Panc1 (cell line): Measurements from ENCODE around the gene AP3S2. TPM values are rescaled to one million over a fixed set of nuclear protein-coding genes. Genes with fewer than 3 reads are reported as not detected.
A peak's percentile ranks its signal among the peaks of the same experiment; 100 is the strongest.

Source experiments
- ATAC-seq: fragments of 200-7000 bp; cut with Tn5 transposase; 2 replicates; pipeline ENCODE4 v1.9.1; 2020; ENCODE audit warnings: mild to moderate bottlenecking, moderate library complexity
- BruUV-seq: library from RNA; stranded (reverse); fragments of 400-500 nt; replicated peaks from 2 replicates; lab custom pipeline; 2021; lab: Mats Ljungman, UMichigan
- CTCF ChIA-PET: fragments of 300-600 bp; sonication (Branson Sonifier 250); formaldehyde crosslinking; loops from one replicate; lab custom pipeline; 2022; ENCODE audit warnings: antibody characterized with exemption; lab: Charles Lee
- POLR2A ChIA-PET: fragments of 300-600 bp; sonication (Branson Sonifier 250); formaldehyde crosslinking; loops from one replicate; lab custom pipeline; 2022; ENCODE audit warnings: antibody characterized with exemption; lab: Charles Lee
- DNase-seq: peaks from one replicate; pipeline ENCODE4 v3.0.0-alpha.2; 2010; ENCODE audit warnings: low read depth, low spot score
- H3K27ac ChIP-seq: 2 replicates; pipeline ENCODE4 v1.5.1; 2011; ENCODE audit warnings: mild to moderate bottlenecking, low read length, inconsistent platforms
- H3K27me3 ChIP-seq: fragments of 200-500 bp; sonication (Bioruptor generic); 2 replicates; pipeline ENCODE4 v1.6.0; 2014; ENCODE audit warnings: low read length, inconsistent platforms; ENCODE audit not compliant: control insufficient read depth, insufficient read depth
- H3K36me3 ChIP-seq: fragments of 200-500 bp; sonication (Bioruptor generic); 2 replicates; pipeline ENCODE4 v1.5.1; 2014; ENCODE audit warnings: inconsistent platforms, mild to moderate bottlenecking, low read length, moderate library complexity; ENCODE audit not compliant: control insufficient read depth, insufficient read depth
- H3K4me1 ChIP-seq: 2 replicates; pipeline ENCODE4 v1.5.1; 2011; ENCODE audit warnings: inconsistent platforms, mild to moderate bottlenecking, low read length, moderate library complexity; ENCODE audit not compliant: control insufficient read depth, insufficient read depth
- H3K4me3 ChIP-seq, 2 experiments: 2 replicates each; pipeline ENCODE4 v1.5.1; 2011 to 2012; ENCODE audit warnings: low read depth in 2 of 2, low read length in 2 of 2, mild to moderate bottlenecking in 2 of 2, inconsistent platforms in 1 of 2, moderate library complexity in 1 of 2
- H3K9me3 ChIP-seq: fragments of 200-500 bp; sonication (Bioruptor generic); 2 replicates; pipeline ENCODE4 v1.5.1; 2014; ENCODE audit warnings: low read depth, mild to moderate bottlenecking, inconsistent platforms, low read length, moderate library complexity; ENCODE audit not compliant: control insufficient read depth, insufficient read depth
- CTCF ChIP-seq: fragments of 450-650 bp; IDR thresholded peaks from 2 replicates; pipeline ENCODE4 v1.5.1; 2017; ENCODE audit warnings: mild to moderate bottlenecking
- POLR2AphosphoS5 ChIP-seq: IDR thresholded peaks from 2 replicates; pipeline ENCODE4 v1.6.1; 2012; ENCODE audit warnings: mild to moderate bottlenecking, low read depth, low read length, moderate library complexity
- REST ChIP-seq, 2 experiments: IDR thresholded peaks; 2 replicates each; pipeline ENCODE4 v1.6.1; 2011 to 2012; ENCODE audit warnings: low read depth in 2 of 2, control low read depth in 1 of 2, low read length in 1 of 2, mild to moderate bottlenecking in 1 of 2, moderate library complexity in 1 of 2; ENCODE audit not compliant: insufficient read depth in 1 of 2
- SIN3A ChIP-seq: IDR thresholded peaks from 2 replicates; pipeline ENCODE4 v1.6.1; 2012; ENCODE audit warnings: low read depth, mild to moderate bottlenecking, low read length, moderate library complexity, borderline replicate concordance; ENCODE audit not compliant: insufficient read depth
- TCF7L2 ChIP-seq: IDR thresholded peaks from 2 replicates; pipeline ENCODE4 v1.6.1; 2011; ENCODE audit warnings: mild to moderate bottlenecking, low read depth, low read length, inconsistent platforms
- in situ Hi-C: cut with HindIII; loops from 2 replicates; pipeline ENCODE4 v1.10.0; 2016; ENCODE audit warnings: low sequenced_read_pairs, low pct_unique_long_range_greater_than_20kb
- intact Hi-C: fragments of 100-400 bp; cut with micrococcal nuclease; formaldehyde crosslinking; loops from one replicate; pipeline ENCODE4 v1.10.0; 2022; ENCODE audit not compliant: unreplicated experiment
- total RNA-seq: library from RNA; stranded (reverse); gene quantifications from one replicate; pipeline ENCODE4 v1.2.1, GENCODE V29; 2021; ENCODE audit not compliant: unreplicated experiment

AP3S2 gene
- total RNA-seq, 1 experiment from 2014 or later, result 24.6 TPM

GRCh38 chr15:89805241-89806209 is 88.3 kb downstream of the AP3S2 start:
- in situ Hi-C loops, result no loop called here
- no TSS peak for BruUV-seq
- peaks cover 16% of the 10 kb centered on the region for H3K4me1 ChIP-seq
- H3K4me3 ChIP-seq, result no peak overlapping the region
- no peaks in the 10 kb centered on the region for H3K27me3 ChIP-seq
- POLR2A ChIA-PET, result no interaction called here
- H3K27ac ChIP-seq, result no peak overlapping the region
- H3K36me3 ChIP-seq, result 0 out of 2 replicates have a peak, but pooled peaks cover 3% of the 10 kb centered on the region
- intact Hi-C loops, result no loop called here
- no peaks in the 10 kb centered on the region for H3K9me3 ChIP-seq
- TF ChIP-seq POLR2AphosphoS5 (no peak), REST (IDR thresholded peaks at IDR 0.05; ENCODE audit: insufficient read depth in 1 of 2, low read depth in 2 of 2, low read length in 1 of 2) (no peak), TCF7L2 (no peak), SIN3A (no peak), CTCF (no peak)
- ATAC-seq (no peak), DNase-seq (no peak)
- CTCF ChIA-PET, result no interaction called here

GRCh38 chr15:89803941-89804800 is 89.6 kb downstream of the AP3S2 start:
- ChIA-PET POLR2A (no interaction called here), CTCF (no interaction called here)
- ATAC-seq (peak; percentile 40), DNase-seq (no peak)
- Histone ChIP-seq H3K4me1 (peaks cover 8% of the 10 kb centered on the region), H3K27me3 (no peaks in the 10 kb centered on the region), H3K4me3 (no peak overlapping the region), H3K27ac (no peak overlapping the region), H3K36me3 (0 out of 2 replicates have a peak, but pooled peaks cover 3% of the 10 kb centered on the region), H3K9me3 (no peaks in the 10 kb centered on the region)
- TF ChIP-seq POLR2AphosphoS5 (no peak), TCF7L2 (no peak), SIN3A (no peak), REST (IDR thresholded peaks at IDR 0.05; ENCODE audit: insufficient read depth in 1 of 2, low read depth in 2 of 2, low read length in 1 of 2) (no peak), CTCF (no peak)
- intact Hi-C loops (no loop called here), in situ Hi-C loops (no loop called here)
- no TSS peak for BruUV-seq
